ENCODE data around the gene ZEB2. TPM values are rescaled to one million over a fixed set of nuclear protein-coding genes. Genes with fewer than 3 reads are reported as not detected.

Gene ZEB2
- total RNA-seq, 1 donor from 2014 or later: 0.26 TPM

DNA sequence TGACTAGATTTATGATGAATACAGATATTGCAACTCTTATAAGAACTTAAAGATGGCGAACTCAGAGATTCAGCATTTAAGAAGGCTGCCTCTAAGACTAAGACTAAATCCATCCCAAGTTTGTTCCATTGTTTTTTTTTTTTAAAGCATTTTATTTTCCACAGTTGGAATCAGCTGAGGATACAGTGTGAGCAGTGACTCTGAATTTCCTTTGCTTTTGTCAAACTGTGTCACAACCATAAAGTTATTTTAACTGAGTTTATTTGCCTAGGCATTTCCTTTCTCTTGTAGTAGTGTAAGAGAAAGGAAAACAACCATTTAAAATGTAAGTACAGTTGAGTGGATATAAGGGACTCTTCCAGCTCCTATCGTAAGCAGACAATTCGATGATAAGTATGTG is 63.9 kb downstream of the ZEB2 start:
- no peak for FAIRE-seq

DNA sequence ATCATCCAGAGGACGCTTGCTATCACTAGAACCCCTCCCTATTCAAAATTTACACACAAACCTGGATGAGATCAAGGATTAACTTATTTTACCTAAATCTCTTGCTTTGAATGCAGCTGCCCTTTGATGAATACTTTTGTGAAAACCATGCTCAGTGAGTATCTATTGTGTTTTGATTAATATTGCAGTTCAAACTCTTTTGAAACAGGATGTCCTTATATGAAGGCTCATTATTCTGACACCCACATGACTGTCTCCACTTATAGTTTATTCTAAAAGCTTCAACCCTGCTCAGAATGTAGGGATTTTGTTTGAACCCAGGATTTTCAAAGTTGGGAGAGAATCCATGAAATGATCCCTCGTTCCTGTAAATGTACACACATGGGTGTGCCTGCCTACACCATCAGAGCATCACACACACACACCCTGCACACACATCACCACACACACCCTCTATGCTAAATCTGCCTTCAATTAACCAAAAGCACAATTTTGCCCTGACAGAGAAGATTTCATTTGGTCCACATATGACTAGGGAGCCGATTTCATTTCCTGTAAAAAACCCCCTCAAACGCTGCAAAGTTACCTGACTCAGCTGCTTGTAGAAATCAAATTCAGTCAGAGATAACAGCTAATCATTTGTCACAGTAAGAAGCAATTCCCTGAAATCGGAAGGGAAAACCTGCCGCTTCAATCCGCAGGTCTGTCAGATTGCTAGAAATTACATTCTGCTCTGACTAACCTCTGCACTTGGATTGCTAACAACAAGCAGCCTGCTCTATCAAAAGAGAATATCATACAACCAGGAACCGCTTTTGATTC is 65.2 kb downstream of the ZEB2 start:
- FAIRE-seq (no peak), DNase-seq (ENCODE audit: low read depth) (no peak)
- TF ChIP-seq, protein P1, sequence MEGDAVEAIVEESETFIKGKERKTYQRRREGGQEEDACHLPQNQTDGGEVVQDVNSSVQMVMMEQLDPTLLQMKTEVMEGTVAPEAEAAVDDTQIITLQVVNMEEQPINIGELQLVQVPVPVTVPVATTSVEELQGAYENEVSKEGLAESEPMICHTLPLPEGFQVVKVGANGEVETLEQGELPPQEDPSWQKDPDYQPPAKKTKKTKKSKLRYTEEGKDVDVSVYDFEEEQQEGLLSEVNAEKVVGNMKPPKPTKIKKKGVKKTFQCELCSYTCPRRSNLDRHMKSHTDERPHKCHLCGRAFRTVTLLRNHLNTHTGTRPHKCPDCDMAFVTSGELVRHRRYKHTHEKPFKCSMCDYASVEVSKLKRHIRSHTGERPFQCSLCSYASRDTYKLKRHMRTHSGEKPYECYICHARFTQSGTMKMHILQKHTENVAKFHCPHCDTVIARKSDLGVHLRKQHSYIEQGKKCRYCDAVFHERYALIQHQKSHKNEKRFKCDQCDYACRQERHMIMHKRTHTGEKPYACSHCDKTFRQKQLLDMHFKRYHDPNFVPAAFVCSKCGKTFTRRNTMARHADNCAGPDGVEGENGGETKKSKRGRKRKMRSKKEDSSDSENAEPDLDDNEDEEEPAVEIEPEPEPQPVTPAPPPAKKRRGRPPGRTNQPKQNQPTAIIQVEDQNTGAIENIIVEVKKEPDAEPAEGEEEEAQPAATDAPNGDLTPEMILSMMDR (IDR thresholded peaks at IDR 0.05; ENCODE audit: insufficient read depth, low read length, severe bottlenecking): no peak
- H3K36me3 ChIP-seq (ENCODE audit: control insufficient read depth, insufficient read depth, low read length): no peaks in the 10 kb centered on the region
- H3K27me3 ChIP-seq (ENCODE audit: control insufficient read depth, insufficient read depth, low read length): no peaks in the 10 kb centered on the region
- no peak overlapping the region for H3K4me3 ChIP-seq (ENCODE audit: low read depth, low read length)

More for the DNA sequence above, 63.9 kb downstream of the ZEB2 start:
- no peaks in the 10 kb centered on the region for H3K36me3 ChIP-seq (ENCODE audit: control insufficient read depth, insufficient read depth, low read length)
- TF ChIP-seq, protein P1 (IDR thresholded peaks at IDR 0.05; ENCODE audit: insufficient read depth, low read length, severe bottlenecking): no peak
- no peak overlapping the region for H3K4me3 ChIP-seq (ENCODE audit: low read depth, low read length)
- DNase-seq (ENCODE audit: low read depth): no peak
- H3K27me3 ChIP-seq (ENCODE audit: control insufficient read depth, insufficient read depth, low read length): no peaks in the 10 kb centered on the region

DNA sequence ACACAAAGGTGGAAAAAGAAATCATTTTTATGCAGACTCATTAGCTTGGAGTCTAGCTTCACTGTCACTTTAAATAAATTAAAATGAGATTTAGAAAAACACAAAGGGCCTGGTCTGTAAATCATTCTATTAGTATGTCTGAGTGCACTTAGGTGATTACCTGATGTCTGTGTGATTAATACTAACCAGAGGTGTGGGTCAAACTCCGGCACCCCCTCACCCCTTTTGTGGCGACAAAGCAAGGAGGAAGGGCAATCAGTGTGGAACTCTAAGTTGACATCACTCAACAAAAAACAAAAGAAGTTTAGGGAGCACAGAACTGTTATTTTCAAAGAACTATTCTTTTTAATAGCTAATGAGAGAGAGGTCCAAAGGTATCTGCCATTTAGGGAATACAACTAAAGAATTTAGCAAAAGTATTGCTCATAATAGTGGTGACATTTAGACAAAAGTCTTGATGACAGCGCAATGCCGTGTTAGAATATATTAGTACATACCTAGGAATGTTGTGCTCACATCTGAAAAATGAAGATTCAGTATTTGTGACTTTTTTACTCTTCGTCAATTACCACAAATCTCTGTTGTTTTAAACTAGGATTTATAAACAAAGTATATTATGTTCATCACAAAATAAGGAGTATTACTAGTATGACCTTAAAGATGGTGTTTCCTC is 66.3 kb downstream of the ZEB2 start:
- DNase-seq (ENCODE audit: low read depth) (no peak), FAIRE-seq (no peak)
- Histone ChIP-seq H3K4me3 (ENCODE audit: low read depth, low read length) (no peak overlapping the region), H3K27me3 (ENCODE audit: control insufficient read depth, insufficient read depth, low read length) (no peaks in the 10 kb centered on the region), H3K36me3 (ENCODE audit: control insufficient read depth, insufficient read depth, low read length) (no peaks in the 10 kb centered on the region)
- TF ChIP-seq, protein P1 (IDR thresholded peaks at IDR 0.05; ENCODE audit: insufficient read depth, low read length, severe bottlenecking): no peak

DNA sequence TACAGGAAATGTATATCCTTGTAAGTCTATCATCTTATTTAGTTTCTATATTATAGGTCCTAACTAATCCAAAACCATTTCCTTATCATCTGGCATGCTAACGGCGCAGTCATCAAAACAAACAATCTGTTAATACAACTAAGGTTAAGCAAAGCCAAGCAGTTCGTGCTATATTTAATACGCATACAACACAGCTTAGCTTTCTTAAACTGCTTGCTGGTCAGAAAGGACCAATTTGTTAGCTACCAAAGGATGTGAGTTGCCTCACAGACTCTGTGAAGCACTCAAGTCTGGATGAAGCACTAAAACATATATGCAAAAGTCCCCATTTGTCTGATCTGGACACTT is 67.0 kb downstream of the ZEB2 start:
- Histone ChIP-seq H3K4me3 (ENCODE audit: low read depth, low read length) (no peak overlapping the region), H3K27me3 (ENCODE audit: control insufficient read depth, insufficient read depth, low read length) (no peaks in the 10 kb centered on the region), H3K36me3 (ENCODE audit: control insufficient read depth, insufficient read depth, low read length) (no peaks in the 10 kb centered on the region)
- TF ChIP-seq, protein P1 (IDR thresholded peaks at IDR 0.05; ENCODE audit: insufficient read depth, low read length, severe bottlenecking): no peak
- DNase-seq (ENCODE audit: low read depth) (no peak), FAIRE-seq (no peak)

DNA sequence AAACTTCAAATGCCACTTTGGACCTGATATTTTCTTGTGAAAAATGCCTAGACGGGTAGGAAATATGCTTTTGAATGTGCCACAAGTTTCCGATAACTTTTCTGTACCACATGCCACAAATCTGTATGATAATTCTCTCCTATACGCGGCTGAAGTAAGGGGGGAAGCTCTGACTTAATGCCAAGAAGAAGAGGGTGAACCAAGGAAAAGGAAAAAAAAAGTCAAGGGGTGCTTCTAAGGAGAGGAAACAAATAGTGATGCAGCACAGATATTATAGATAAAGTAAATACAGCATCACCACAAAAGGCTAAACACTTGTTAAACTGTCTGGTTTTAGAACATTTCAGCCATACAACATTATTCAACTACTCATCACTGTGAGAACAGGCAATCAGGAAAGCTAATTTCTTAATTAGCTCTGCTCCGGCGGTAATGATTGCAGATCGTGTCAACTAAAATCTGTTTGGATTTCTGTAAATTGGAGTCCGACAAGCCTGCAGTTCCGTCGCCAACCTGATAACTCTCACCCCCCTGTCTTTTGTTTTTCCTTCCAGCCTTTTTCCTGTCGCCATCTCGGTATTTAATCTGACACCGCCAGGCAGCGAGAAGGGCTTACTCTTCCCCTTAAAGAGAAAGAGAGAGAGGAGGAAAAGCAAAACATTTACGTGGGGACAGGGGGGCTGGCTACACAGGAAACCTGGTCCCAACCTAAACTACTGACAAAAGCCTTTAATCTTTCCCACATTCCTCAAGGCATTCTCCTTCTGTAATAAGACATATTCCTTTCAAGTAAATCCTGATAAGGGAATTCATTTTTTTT is 67.5 kb downstream of the ZEB2 start:
- no peak overlapping the region for H3K4me3 ChIP-seq (ENCODE audit: low read depth, low read length)
- no peak for FAIRE-seq

More for the DNA sequence above, 67.5 kb downstream of the ZEB2 start:
- Histone ChIP-seq H3K27me3 (ENCODE audit: control insufficient read depth, insufficient read depth, low read length) (no peaks in the 10 kb centered on the region), H3K36me3 (ENCODE audit: control insufficient read depth, insufficient read depth, low read length) (no peaks in the 10 kb centered on the region)
- TF ChIP-seq, protein P1 (IDR thresholded peaks at IDR 0.05; ENCODE audit: insufficient read depth, low read length, severe bottlenecking): no peak
- no peak for DNase-seq (ENCODE audit: low read depth)

Data from bronchial epithelial cell (primary cell).